ENCODE data around the gene RGSL1. TPM values are rescaled to one million over a fixed set of nuclear protein-coding genes. Genes with fewer than 3 reads are reported as not detected.
"Not testable (repeated sequence)": the region's sequence is repeated elsewhere in the genome, so short reads cannot be mapped to it uniquely, and the experiment has no call there.

Gene RGSL1
- total and polyA plus RNA-seq, 7 experiments from 2014 or later, result not detected

- Histone ChIP-seq H3K4me1 (ENCODE audit: control insufficient read depth in 2 of 2, insufficient read depth in 2 of 2, low read length in 2 of 2) (no peaks in the 10 kb centered on the region), H3K4me3 (ENCODE audit: low read length) (no peak overlapping the region), H3K27me3 (ENCODE audit: control insufficient read depth in 2 of 2, insufficient read depth in 2 of 2, low read length in 2 of 2) (no peaks in the 10 kb centered on the region), H3K9me3 (ENCODE audit: control insufficient read depth in 2 of 3, low read length in 3 of 3) (no peaks in the 10 kb centered on the region), H3K36me3 (ENCODE audit: control insufficient read depth in 2 of 3, insufficient read depth in 3 of 3, low read length in 3 of 3) (no peaks in the 10 kb centered on the region), H3K27ac (ENCODE audit: low read depth, low read length) (no peak overlapping the region)
- Mint-ChIP-seq H3K27me3 (peaks cover 0 to 14% (median 7%) of the 10 kb centered on the region in 5 donors), H3K9me3 (peaks cover 0 to 14% (median 8%) of the 10 kb centered on the region in 11 donors), H3K27ac (no peak overlapping the region), H3K4me1 (peaks cover 0 to 9% (median 5%) of the 10 kb centered on the region in 7 donors), H3K4me3 (no peak overlapping the region), H3K36me3 (peaks cover 0 to 6% (median 4%) of the 10 kb centered on the region in 5 donors)
- POLR2A ChIA-PET, result no interaction called here
- intact Hi-C loops (cut with micrococcal nuclease), result no loop called here
- CTCF ChIA-PET, result no interaction called here
- no peak for ATAC-seq
- no peak for DNase-seq
Measured at GRCh38 chr1:182441719-182442118, 8.2 kb upstream of the RGSL1 start.

- Mint-ChIP-seq H3K36me3 (peaks cover 0 to 6% (median 4%) of the 10 kb centered on the region in 5 donors), H3K9me3 (peaks cover 0 to 14% (median 8%) of the 10 kb centered on the region in 11 donors), H3K27me3 (peaks cover 0 to 10% (median 6%) of the 10 kb centered on the region in 5 donors), H3K27ac (no peak overlapping the region), H3K4me1 (peaks cover 0 to 9% (median 5%) of the 10 kb centered on the region in 7 donors), H3K4me3 (no peak overlapping the region)
- no peaks in the 10 kb centered on the region for H3K9me3 ChIP-seq (ENCODE audit: control insufficient read depth in 2 of 3, low read length in 3 of 3)
- intact Hi-C loops (cut with micrococcal nuclease), result no loop called here
- ChIA-PET CTCF (no interaction called here), POLR2A (no interaction called here)
- no peak overlapping the region for H3K27ac ChIP-seq (ENCODE audit: low read depth, low read length)
- no peaks in the 10 kb centered on the region for H3K36me3 ChIP-seq (ENCODE audit: control insufficient read depth in 2 of 3, insufficient read depth in 3 of 3, low read length in 3 of 3)
- DNase-seq (no peak), ATAC-seq (no peak)
- no peak overlapping the region for H3K4me3 ChIP-seq (ENCODE audit: low read length)
- H3K27me3 ChIP-seq (ENCODE audit: control insufficient read depth in 2 of 2, insufficient read depth in 2 of 2, low read length in 2 of 2), result no peaks in the 10 kb centered on the region
- H3K4me1 ChIP-seq (ENCODE audit: control insufficient read depth in 2 of 2, insufficient read depth in 2 of 2, low read length in 2 of 2), result no peaks in the 10 kb centered on the region
Measured at GRCh38 chr1:182442333-182442732, 7.6 kb upstream of the RGSL1 start.

DNA sequence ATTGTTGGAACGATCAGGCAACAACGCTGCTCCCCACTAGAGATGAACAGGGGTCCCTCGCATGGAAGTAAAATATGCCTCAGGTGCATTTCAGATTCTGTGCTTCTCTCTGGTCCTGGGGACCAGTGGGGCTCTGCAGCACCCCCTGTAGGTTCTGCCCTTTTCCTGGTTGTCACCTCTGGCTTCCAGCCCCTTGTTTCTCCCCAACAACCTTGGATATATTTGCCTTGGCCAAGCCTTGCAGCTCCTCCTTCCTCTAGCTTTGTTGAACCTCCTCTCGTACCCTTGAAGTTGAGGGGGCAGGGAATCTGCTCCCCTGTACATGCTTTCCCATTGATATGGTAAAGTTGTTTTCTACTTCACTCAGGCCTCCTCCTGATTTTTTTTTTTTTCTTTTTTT lies 5.4 kb upstream of the RGSL1 start:
- Mint-ChIP-seq H3K4me1 (peaks cover 0 to 6% (median 5%) of the 10 kb centered on the region in 7 donors), H3K27ac (peak overlapping the region in 1 of 9 donors; percentile 38), H3K27me3 (peaks cover 0 to 6% (median 0%) of the 10 kb centered on the region in 5 donors), H3K9me3 (peaks cover 0 to 2% (median 0%) of the 10 kb centered on the region in 11 donors), H3K4me3 (no peak overlapping the region), H3K36me3 (peaks cover 0 to 1% (median 0%) of the 10 kb centered on the region in 5 donors)
- no peak overlapping the region for H3K27ac ChIP-seq (ENCODE audit: low read depth, low read length)
- H3K4me1 ChIP-seq (ENCODE audit: control insufficient read depth in 2 of 2, insufficient read depth in 2 of 2, low read length in 2 of 2), result no peaks in the 10 kb centered on the region
- CTCF ChIA-PET, result interaction anchor here (0.6 to 0.7 kb wide), 3 partner anchors 143 to 344 kb away, joined by 3 to 4 read pairs (median 3); no protein-coding TSS in a partner anchor
- H3K36me3 ChIP-seq (ENCODE audit: control insufficient read depth in 2 of 3, insufficient read depth in 3 of 3, low read length in 3 of 3), result no peaks in the 10 kb centered on the region
- POLR2A ChIA-PET, result no interaction called here
- no peaks in the 10 kb centered on the region for H3K9me3 ChIP-seq (ENCODE audit: control insufficient read depth in 2 of 3, low read length in 3 of 3)
- intact Hi-C loops (cut with micrococcal nuclease), result no loop called here
- H3K27me3 ChIP-seq (ENCODE audit: control insufficient read depth in 2 of 2, insufficient read depth in 2 of 2, low read length in 2 of 2), result no peaks in the 10 kb centered on the region
- no peak overlapping the region for H3K4me3 ChIP-seq (ENCODE audit: low read length)
- DNase-seq (no peak), ATAC-seq (no peak)

DNA sequence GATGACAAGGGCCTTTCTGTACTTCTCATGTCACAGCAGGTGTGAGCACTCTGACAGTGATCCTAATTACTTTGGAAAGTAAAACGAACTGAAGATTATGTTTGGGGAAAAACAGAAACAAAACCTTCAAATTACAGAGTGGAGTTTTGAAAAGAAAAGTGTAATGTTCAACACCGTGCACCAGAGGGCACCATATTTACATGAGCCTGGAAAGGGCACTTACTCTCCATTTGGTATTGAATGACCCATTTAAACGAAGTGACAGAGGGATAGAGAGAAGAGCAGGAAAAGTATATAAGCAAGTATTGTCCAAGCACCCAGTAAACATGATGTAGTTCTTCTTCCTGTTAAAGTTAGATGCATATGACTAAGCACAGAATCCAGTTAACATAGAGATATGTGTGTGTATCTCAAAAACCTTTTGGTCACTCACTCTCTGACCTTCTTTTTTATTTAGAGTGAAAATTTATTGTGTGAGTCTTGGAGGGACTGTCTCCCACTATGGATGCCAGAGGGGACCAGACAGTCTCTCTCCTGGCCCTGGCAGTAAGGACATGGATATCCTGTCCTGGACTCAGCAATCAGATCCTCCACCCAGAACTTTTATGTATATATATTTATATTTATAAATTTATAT lies 3.8 kb upstream of the RGSL1 start:
- Mint-ChIP-seq H3K27me3 (peaks cover 0 to 6% (median 0%) of the 10 kb centered on the region in 5 donors), H3K9me3 (peaks cover 0 to 2% (median 0%) of the 10 kb centered on the region in 11 donors), H3K4me3 (no peak overlapping the region), H3K27ac (no peak overlapping the region), H3K4me1 (peaks cover 0 to 6% (median 5%) of the 10 kb centered on the region in 7 donors), H3K36me3 (no peaks in the 10 kb centered on the region)
- H3K36me3 ChIP-seq (ENCODE audit: control insufficient read depth in 2 of 3, insufficient read depth in 3 of 3, low read length in 3 of 3), result no peaks in the 10 kb centered on the region
- CTCF ChIA-PET, result no interaction called here
- H3K4me3 ChIP-seq (ENCODE audit: low read length), result no peak overlapping the region
- H3K27ac ChIP-seq (ENCODE audit: low read depth, low read length), result no peak overlapping the region
- ATAC-seq (peak; percentile 77), DNase-seq (peak in 3 of 9 donors; percentile 12 to 21 (median 13))
- POLR2A ChIA-PET, result no interaction called here
- no peaks in the 10 kb centered on the region for H3K4me1 ChIP-seq (ENCODE audit: control insufficient read depth in 2 of 2, insufficient read depth in 2 of 2, low read length in 2 of 2)
- intact Hi-C loops (cut with micrococcal nuclease), result loop anchor here (1.0 to 5.0 kb wide), 4 partner anchors 142 to 361 kb away; partner anchors contain the start of gene RGS16 (in 2 of the 2)
- no peaks in the 10 kb centered on the region for H3K9me3 ChIP-seq (ENCODE audit: control insufficient read depth in 2 of 3, low read length in 3 of 3)
- H3K27me3 ChIP-seq (ENCODE audit: control insufficient read depth in 2 of 2, insufficient read depth in 2 of 2, low read length in 2 of 2), result no peaks in the 10 kb centered on the region

DNA sequence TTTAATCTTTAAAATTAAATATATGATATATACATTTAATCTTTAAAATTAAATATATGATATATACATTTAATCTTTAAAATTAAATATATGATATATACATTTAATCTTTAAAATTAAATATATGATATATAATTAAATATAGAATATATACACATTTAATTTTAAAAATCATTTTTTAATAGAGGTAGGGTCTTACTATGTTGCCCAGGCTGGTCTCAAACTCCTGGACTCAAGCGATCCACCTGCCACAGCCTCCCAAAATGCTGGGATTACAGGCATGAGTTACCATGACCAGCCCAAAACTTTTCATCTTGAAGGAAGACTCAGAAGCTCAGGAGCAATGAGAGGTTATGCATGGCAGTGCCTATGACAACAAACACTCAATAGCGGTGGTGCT lies 2.8 kb upstream of the RGSL1 start:
- ATAC-seq; H3K4me3 ChIP-seq (ENCODE audit: low read length); H3K36me3 ChIP-seq (ENCODE audit: control insufficient read depth in 2 of 3, insufficient read depth in 3 of 3, low read length in 3 of 3); H3K9me3 Mint-ChIP-seq; H3K4me1 Mint-ChIP-seq; POLR2A ChIA-PET; H3K27ac Mint-ChIP-seq; H3K36me3 Mint-ChIP-seq; H3K4me3 Mint-ChIP-seq; H3K27me3 Mint-ChIP-seq; H3K4me1 ChIP-seq (ENCODE audit: control insufficient read depth in 2 of 2, insufficient read depth in 2 of 2, low read length in 2 of 2); DNase-seq; H3K9me3 ChIP-seq (ENCODE audit: control insufficient read depth in 2 of 3, low read length in 3 of 3); H3K27me3 ChIP-seq (ENCODE audit: control insufficient read depth in 2 of 2, insufficient read depth in 2 of 2, low read length in 2 of 2); H3K27ac ChIP-seq (ENCODE audit: low read depth, low read length): not testable (repeated sequence)
- intact Hi-C loops (cut with micrococcal nuclease), result loop anchor here (5.0 kb wide), 1 partner anchor 155 kb away; the partner anchor contains the start of gene RGS16 (in 2 of the 2)
- CTCF ChIA-PET, result interaction anchor here (0.5 kb wide), 1 partner anchor 154 kb away, joined by 3 read pairs; no protein-coding TSS in a partner anchor

DNA sequence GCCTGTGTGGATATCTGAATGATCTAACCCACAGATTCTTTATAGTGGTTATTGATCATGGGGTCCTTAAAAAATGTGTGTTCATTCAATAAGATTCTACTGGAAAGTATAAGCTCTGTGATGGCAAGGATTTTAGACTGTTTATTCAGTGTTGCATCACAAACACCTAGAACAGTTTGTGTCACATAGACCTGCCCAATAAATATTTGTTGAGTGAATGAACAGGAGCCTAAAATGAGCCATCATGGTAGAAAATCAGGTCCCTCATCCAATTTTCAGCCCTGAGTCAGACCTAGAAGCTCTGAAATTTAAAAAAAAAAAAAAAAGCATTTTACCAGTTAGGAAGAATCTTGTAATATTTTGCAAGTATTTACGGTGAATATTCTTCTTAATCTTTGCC lies 2.3 kb upstream of the RGSL1 start:
- intact Hi-C loops (cut with micrococcal nuclease), result loop anchor here (5.0 kb wide), 1 partner anchor 155 kb away; the partner anchor contains the start of gene RGS16 (in 2 of the 2)
- H3K27me3 Mint-ChIP-seq, result peaks cover 0 to 6% (median 0%) of the 10 kb centered on the region in 5 donors

More for the DNA sequence above, 2.3 kb upstream of the RGSL1 start:
- H3K36me3 Mint-ChIP-seq, result no peaks in the 10 kb centered on the region
- H3K4me1 Mint-ChIP-seq, result peaks cover 0 to 8% (median 5%) of the 10 kb centered on the region in 7 donors
- no peaks in the 10 kb centered on the region for H3K9me3 ChIP-seq (ENCODE audit: control insufficient read depth in 2 of 3, low read length in 3 of 3)
- H3K27me3 ChIP-seq (ENCODE audit: control insufficient read depth in 2 of 2, insufficient read depth in 2 of 2, low read length in 2 of 2), result no peaks in the 10 kb centered on the region
- ChIA-PET CTCF (interaction anchor here (0.6 kb wide), 1 partner anchor 1499 kb away, joined by 4 read pairs; no protein-coding TSS in a partner anchor), POLR2A (no interaction called here)
- no peak overlapping the region for H3K27ac ChIP-seq (ENCODE audit: low read depth, low read length)
- no peaks in the 10 kb centered on the region for H3K36me3 ChIP-seq (ENCODE audit: control insufficient read depth in 2 of 3, insufficient read depth in 3 of 3, low read length in 3 of 3)
- no peaks in the 10 kb centered on the region for H3K4me1 ChIP-seq (ENCODE audit: control insufficient read depth in 2 of 2, insufficient read depth in 2 of 2, low read length in 2 of 2)
- ATAC-seq (no peak), DNase-seq (no peak)
- H3K27ac Mint-ChIP-seq, result no peak overlapping the region
- H3K4me3 Mint-ChIP-seq, result no peak overlapping the region
- peaks cover 0 to 2% (median 0%) of the 10 kb centered on the region in 11 donors for H3K9me3 Mint-ChIP-seq
- no peak overlapping the region for H3K4me3 ChIP-seq (ENCODE audit: low read length)

Measured in naive thymus-derived CD4-positive, alpha-beta T cell (primary cell).